Upper lobe of left lung (tissue), 4 donors: Measurements from ENCODE around the gene USP17L12.
"Not testable (repeated sequence)": the region's sequence is repeated elsewhere in the genome, so short reads cannot be mapped to it uniquely, and the experiment has no call there.

Source experiments
- CTCF ChIP-seq, 6 experiments: fragments of 450-650 bp in 4 of 6; fragments of 200-600 bp in 2 of 6; sonication (generic) in 2 of 6; IDR thresholded peaks; one replicate each; pipeline ENCODE4 v1.5.1; 2016 to 2019; ENCODE audit warnings: antibody characterized with exemption in 6 of 6
- POLR2A ChIP-seq, 4 donors: fragments of 450-650 bp; IDR thresholded peaks; one replicate each; pipeline ENCODE4 v1.5.1; 2016 to 2017; ENCODE audit warnings: antibody characterized with exemption in 4 of 4, mild to moderate bottlenecking in 2 of 4

GRCh38 chr4:9247953-9248680, 28.2 kb downstream of the USP17L12 start, which contains the start of gene USP17L18:
- not testable (repeated sequence) for TF ChIP-seq POLR2A, CTCF (IDR thresholded peaks at IDR 0.05)
